SK-N-MC (cell line): Measurements from ENCODE around the gene SNX3.
"Not testable (repeated sequence)": the region's sequence is repeated elsewhere in the genome, so short reads cannot be mapped to it uniquely, and the experiment has no call there.

Source experiments
- DNase-seq: peaks from one replicate; pipeline ENCODE4 v3.0.0-alpha.2; 2011; ENCODE audit warnings: low read depth, low spot score
- H3K27ac ChIP-seq: fragments of 200-600 bp; sonication (generic); 2 replicates; pipeline ENCODE4 v1.5.1; 2016; ENCODE audit warnings: mixed run types
- H3K36me3 ChIP-seq: fragments of 200-600 bp; sonication (generic); 2 replicates; pipeline ENCODE4 v1.6.1; 2017; ENCODE audit warnings: antibody characterized with exemption, low read length, mixed read lengths; ENCODE audit not compliant: insufficient read depth
- H3K4me3 ChIP-seq: fragments of 200-600 bp; sonication (generic); 2 replicates; pipeline ENCODE4 v1.5.1; 2016
- H3K9ac ChIP-seq: fragments of 200-600 bp; sonication (generic); 2 replicates; pipeline ENCODE4 v1.8.0; 2017; ENCODE audit warnings: mixed run types, mixed read lengths; ENCODE audit not compliant: insufficient read length
- H3K9me3 ChIP-seq: fragments of 200-600 bp; sonication (generic); 2 replicates; pipeline ENCODE4 v1.6.1; 2017; ENCODE audit warnings: low read depth, mild to moderate bottlenecking, antibody characterized with exemption, low read length, moderate library complexity, mixed read lengths
- EZH2 ChIP-seq: fragments of 200-600 bp; sonication (generic); IDR thresholded peaks from one replicate; pipeline ENCODE4 v1.6.1; 2017; ENCODE audit warnings: antibody characterized with exemption
- FOXP2 ChIP-seq: optimal IDR thresholded peaks from 2 replicates; pipeline ENCODE3; 2011; ENCODE audit warnings: mild to moderate bottlenecking, moderate library complexity; ENCODE audit not compliant: insufficient read depth; ENCODE audit errors: extremely low read length, control extremely low read depth
- POLR2AphosphoS5 ChIP-seq: IDR thresholded peaks from 2 replicates; pipeline ENCODE4 v1.6.1; 2012; ENCODE audit warnings: mild to moderate bottlenecking, low read depth, low read length, borderline replicate concordance

The SNX3 gene

DNA sequence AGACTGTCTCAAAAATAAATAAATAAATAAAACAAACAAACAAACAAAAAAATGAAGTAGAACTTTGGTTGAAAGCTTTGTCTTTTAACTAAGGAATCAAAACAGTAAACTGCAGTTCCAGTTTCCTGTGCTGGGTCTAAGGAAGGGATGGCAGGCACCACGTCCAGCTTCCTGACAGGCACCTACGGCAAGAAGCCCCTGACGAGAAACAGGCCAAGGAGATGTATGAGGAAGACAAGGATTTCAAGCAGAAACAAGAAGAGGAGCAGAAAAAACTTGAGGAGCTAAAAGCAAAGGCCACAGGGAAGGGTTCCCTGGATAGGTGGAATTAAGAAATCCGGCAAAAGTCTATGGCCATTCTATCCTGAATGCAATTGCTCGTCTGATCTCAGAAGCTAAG, 8.8 kb downstream of the SNX3 start:
- Histone ChIP-seq H3K36me3 (peaks cover 33% of the 10 kb centered on the region), H3K27ac (0 out of 2 replicates have a peak overlapping the region, but pooled peaks have one; percentile 17), H3K9me3 (no peaks in the 10 kb centered on the region), H3K9ac (no peak overlapping the region), H3K4me3 (no peak overlapping the region)
- DNase-seq = no peak
- no peak for TF ChIP-seq EZH2

GRCh38 chr6:108251252-108251651, 9.6 kb downstream of the SNX3 start:
- no peak for TF ChIP-seq EZH2
- no peak for TF ChIP-seq POLR2AphosphoS5
- no peak for TF ChIP-seq FOXP2
- H3K27ac ChIP-seq = peak overlapping the region; percentile 33; the same call in 1 of the 2 replicates
- no peak for DNase-seq
- H3K9ac ChIP-seq = no peak overlapping the region
- no peak overlapping the region for H3K4me3 ChIP-seq
- H3K9me3 ChIP-seq = no peaks in the 10 kb centered on the region
- H3K36me3 ChIP-seq = peaks cover 33% of the 10 kb centered on the region

GRCh38 chr6:108250240-108250866, 10.5 kb downstream of the SNX3 start:
- Histone ChIP-seq H3K9ac (no peak overlapping the region), H3K4me3 (no peak overlapping the region), H3K36me3 (peaks cover 29% of the 10 kb centered on the region; the same call in 1 of the 2 replicates), H3K27ac (no peak overlapping the region), H3K9me3 (no peaks in the 10 kb centered on the region)
- DNase-seq = peak; percentile 12
- TF ChIP-seq POLR2AphosphoS5 (no peak), EZH2 (no peak), FOXP2 (no peak)

- no peak overlapping the region for H3K9ac ChIP-seq
- no peaks in the 10 kb centered on the region for H3K9me3 ChIP-seq
- no peak for TF ChIP-seq EZH2
- no peak for TF ChIP-seq POLR2AphosphoS5
- TF ChIP-seq FOXP2 = no peak
- H3K36me3 ChIP-seq = peaks cover 34% of the 10 kb centered on the region
- no peak for DNase-seq
- peak overlapping the region; percentile 11; the same call in 1 of the 2 replicates for H3K27ac ChIP-seq
- H3K4me3 ChIP-seq = no peak overlapping the region
Observed at GRCh38 chr6:108247965-108248536, 12.8 kb downstream of the SNX3 start.

DNA sequence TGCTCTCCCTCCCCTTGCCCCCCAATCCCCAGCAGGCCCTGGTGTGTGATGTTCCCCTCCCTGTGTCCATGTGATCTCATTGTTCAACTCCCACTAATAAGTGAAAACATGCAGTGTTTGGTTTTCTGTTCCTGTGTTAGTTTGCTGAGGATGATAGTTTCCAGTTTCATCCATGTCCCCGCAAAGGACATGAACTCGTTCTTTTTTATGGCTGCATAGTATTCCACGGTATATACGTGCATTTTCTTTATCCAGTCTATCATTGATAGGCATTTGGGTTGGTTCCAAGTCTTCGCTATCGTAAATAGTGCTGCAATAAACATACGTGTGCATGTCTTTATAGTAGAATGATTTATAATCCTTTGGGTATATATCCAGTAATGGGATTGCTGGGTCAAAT, 15.7 kb downstream of the SNX3 start:
- H3K9ac ChIP-seq, H3K4me3 ChIP-seq, DNase-seq, H3K9me3 ChIP-seq, H3K27ac ChIP-seq: not testable (repeated sequence)
- H3K36me3 ChIP-seq = peaks cover 52% of the 10 kb centered on the region

DNA sequence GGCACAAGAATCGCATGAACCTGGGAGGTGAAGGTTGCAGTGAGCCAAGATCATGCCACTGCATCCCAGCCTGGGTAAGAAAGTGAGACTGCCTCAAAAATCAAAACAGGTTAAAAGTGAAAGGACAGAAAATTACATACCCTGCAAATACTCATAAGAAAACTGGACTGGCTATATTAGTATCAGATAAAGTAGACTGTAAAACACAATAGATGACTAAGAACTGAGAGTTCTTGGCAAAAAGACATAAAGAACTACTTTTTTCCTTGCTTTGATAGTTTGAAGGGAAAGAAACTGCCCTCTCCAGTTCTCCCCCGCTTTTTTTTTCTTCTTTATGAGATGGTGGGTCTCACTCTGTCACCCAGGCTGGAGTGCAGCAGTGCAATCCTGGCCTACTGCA, 17.0 kb downstream of the SNX3 start:
- no peak overlapping the region for H3K9ac ChIP-seq
- no peak overlapping the region for H3K27ac ChIP-seq
- peaks cover 3% of the 10 kb centered on the region; the same call in 1 of the 2 replicates for H3K9me3 ChIP-seq
- no peak for TF ChIP-seq FOXP2
- no peak for TF ChIP-seq POLR2AphosphoS5
- peaks cover 51% of the 10 kb centered on the region for H3K36me3 ChIP-seq
- no peak overlapping the region for H3K4me3 ChIP-seq
- DNase-seq = no peak

- TF ChIP-seq EZH2 (no peak), FOXP2 (no peak), POLR2AphosphoS5 (no peak)
- Histone ChIP-seq H3K9ac (no peak overlapping the region), H3K9me3 (peaks cover 3% of the 10 kb centered on the region; the same call in 1 of the 2 replicates), H3K4me3 (no peak overlapping the region), H3K36me3 (peaks cover 46% of the 10 kb centered on the region), H3K27ac (no peak overlapping the region)
- no peak for DNase-seq
Observed at GRCh38 chr6:108242721-108243120, 18.1 kb downstream of the SNX3 start.

- Histone ChIP-seq H3K36me3 (peaks cover 44% of the 10 kb centered on the region), H3K9ac (no peak overlapping the region), H3K9me3 (peaks cover 3% of the 10 kb centered on the region; the same call in 1 of the 2 replicates), H3K4me3 (no peak overlapping the region), H3K27ac (no peak overlapping the region)
- no peak for TF ChIP-seq FOXP2
- no peak for TF ChIP-seq EZH2
- TF ChIP-seq POLR2AphosphoS5 = no peak
- DNase-seq = no peak
Observed at GRCh38 chr6:108242259-108242658, 18.6 kb downstream of the SNX3 start.

DNA sequence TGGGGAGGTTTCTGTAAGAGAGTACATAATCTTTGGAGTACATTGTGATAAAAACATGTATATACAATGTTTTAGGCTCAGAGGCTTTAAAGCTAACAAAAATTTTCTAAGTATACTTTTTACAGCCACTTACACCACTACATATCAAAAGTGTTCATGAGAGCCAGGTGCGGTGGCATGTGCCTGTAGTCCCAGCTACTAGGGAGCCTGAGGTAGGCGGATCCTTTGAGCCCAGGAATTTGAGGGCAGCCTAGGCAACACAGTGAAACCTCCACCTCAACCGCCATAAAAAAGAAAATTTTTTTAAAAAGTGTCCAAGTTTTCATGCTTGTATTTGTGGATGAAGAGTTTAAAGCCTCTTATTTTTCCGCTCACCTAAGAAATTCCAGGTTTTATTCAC, 22.5 kb downstream of the SNX3 start:
- TF ChIP-seq EZH2 (no peak), POLR2AphosphoS5 (no peak), FOXP2 (no peak)
- peaks cover 37% of the 10 kb centered on the region for H3K36me3 ChIP-seq
- no peak overlapping the region for H3K9ac ChIP-seq
- no peak overlapping the region for H3K27ac ChIP-seq
- H3K4me3 ChIP-seq = no peak overlapping the region
- DNase-seq = no peak
- H3K9me3 ChIP-seq = peaks cover 3% of the 10 kb centered on the region; the same call in 1 of the 2 replicates
